Measurements from ENCODE around the gene ERGIC1. TPM values are rescaled to one million over a fixed set of nuclear protein-coding genes. Genes with fewer than 3 reads are reported as not detected.
"Not testable (repeated sequence)": the region's sequence is repeated elsewhere in the genome, so short reads cannot be mapped to it uniquely, and the experiment has no call there.

ERGIC1 gene
- total RNA-seq, 2 donors from 2014 or later, result 77.3 to 90.8 TPM

- intact Hi-C loops (cut with DNase I), result no loop called here
- DNase-seq (no peak), ATAC-seq (no peak)
Measured at GRCh38 chr5:172856336-172856735, 22.3 kb downstream of the ERGIC1 start.

DNA sequence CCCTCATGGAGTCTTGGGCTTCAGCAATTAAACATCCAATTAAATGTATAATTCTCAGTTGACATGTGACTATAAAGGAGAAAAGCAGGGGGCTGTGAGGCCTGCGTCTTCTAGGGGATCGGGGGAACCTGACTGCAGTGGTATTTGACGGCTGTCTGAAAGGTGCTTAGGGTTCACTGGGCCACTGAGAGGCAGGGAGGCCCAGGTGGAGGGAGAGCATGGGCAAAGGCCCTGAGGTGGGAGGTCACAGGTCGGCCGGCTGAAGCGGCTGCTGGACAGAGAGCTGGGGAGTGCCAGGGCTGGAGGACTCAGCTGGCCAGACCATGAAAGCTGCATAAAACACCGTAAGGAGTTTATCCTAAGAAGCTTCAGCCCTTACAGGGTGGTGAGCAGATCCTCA is 23.9 kb downstream of the ERGIC1 start:
- ATAC-seq (no peak), DNase-seq (no peak)
- intact Hi-C loops (cut with DNase I), result no loop called here

- no peak for DNase-seq
- ATAC-seq, result no peak
- intact Hi-C loops (cut with DNase I), result no loop called here
Measured at GRCh38 chr5:172858511-172858989, 24.5 kb downstream of the ERGIC1 start.

GRCh38 chr5:172858990-172859811 is 25.1 kb downstream of the ERGIC1 start:
- DNase-seq (peak; percentile 91), ATAC-seq (peak; percentile 44 to 67)
- intact Hi-C loops (cut with DNase I), result no loop called here

DNA sequence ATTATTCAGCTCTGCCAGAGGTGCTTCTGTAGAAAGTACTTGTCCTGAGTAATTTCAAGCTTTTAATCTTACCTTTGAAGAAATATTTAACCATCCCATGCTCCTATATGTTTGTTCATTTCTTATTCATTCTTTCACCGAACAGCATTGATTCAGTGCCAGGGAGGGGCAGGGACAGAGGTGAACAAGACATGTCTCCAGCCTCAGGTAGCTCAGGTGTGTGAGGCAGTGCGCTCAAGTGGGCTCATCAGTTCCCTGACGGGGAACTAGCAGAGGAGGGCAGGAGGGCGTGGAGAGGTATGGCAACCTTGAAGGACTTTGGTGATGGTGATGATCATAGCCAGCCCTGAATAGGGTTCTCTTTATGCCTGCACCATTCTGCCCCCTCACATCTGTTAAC is 25.9 kb downstream of the ERGIC1 start:
- ATAC-seq, result no peak
- DNase-seq, result no peak
- intact Hi-C loops (cut with DNase I), result loop anchor here (2.0 to 5.0 kb wide), 2 partner anchors 88 to 89 kb away; partner anchors contain the start of gene DUSP1 (in 2 of the 2)

DNA sequence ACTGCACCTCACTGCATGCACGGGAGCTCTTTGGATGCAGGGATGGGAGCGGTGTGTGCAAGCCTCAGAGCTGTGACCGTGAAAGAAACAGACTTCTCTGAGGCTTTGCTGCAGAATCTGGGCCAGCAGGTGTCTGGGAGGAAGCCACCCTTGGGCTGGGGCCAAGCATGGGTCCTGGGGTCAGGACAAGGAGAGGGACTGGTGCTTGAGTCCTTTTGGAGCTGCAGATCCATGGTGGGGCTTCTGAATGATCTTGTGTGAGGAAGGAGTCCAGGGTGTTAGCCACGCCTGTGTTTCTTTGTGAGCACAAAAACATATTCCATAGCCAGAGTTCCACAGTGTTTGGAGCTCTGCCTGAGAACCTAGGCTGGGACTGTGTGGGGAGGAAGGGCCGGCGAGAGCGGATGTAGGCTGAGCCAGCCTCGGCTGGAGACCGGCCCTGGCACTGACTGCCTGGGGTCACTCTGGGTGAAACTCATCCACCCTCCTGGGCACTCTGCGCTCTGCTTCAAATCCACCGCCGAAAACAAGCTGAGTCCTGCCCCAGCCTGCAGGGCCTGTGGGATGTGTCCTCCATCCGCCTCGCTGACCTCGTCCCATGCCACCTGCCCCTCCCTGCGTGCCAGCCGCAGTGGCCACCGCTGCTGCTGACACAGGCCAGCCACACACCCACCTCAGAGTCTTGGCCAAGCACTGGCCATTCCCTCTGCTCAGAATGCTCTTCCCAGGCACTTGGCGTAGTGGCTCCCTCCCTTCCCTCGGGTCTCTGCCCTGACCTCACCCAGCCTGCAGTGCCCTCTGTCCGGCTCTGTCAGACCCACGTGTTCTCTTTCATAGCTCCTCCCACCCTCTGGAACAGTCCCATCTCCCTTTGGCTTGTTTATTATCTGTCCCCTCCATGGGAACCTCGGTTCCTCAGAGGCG is 26.7 kb downstream of the ERGIC1 start:
- peak; percentile 91 for DNase-seq
- intact Hi-C loops (cut with DNase I), result loop anchor here (2.0 to 5.0 kb wide), 2 partner anchors 88 to 90 kb away; partner anchors contain the start of gene DUSP1 (in 2 of the 2)
- peak; percentile 92 to 93 for ATAC-seq

- DNase-seq (no peak), ATAC-seq (no peak)
- intact Hi-C loops (cut with DNase I), result loop anchor here (2.0 to 5.0 kb wide), 2 partner anchors 89 to 91 kb away; partner anchors contain the start of gene DUSP1 (in 2 of the 2)
Measured at GRCh38 chr5:172861461-172861860, 27.4 kb downstream of the ERGIC1 start.

- DNase-seq, result no peak
Measured at GRCh38 chr5:172862165-172862801, 28.2 kb downstream of the ERGIC1 start.

GRCh38 chr5:172864171-172864570 is 30.1 kb downstream of the ERGIC1 start:
- not testable (repeated sequence) for DNase-seq, ATAC-seq
- intact Hi-C loops (cut with DNase I), result loop anchor here in 1 of 2 donors (5.0 kb wide), 1 partner anchor 92 kb away; the partner anchor contains the start of gene DUSP1

More at GRCh38 chr5:172862165-172862801, 28.2 kb downstream of the ERGIC1 start:
- no peak for ATAC-seq
- intact Hi-C loops (cut with DNase I), result loop anchor here in 1 of 2 donors (5.0 kb wide), 1 partner anchor 90 kb away; the partner anchor contains the start of gene DUSP1

- intact Hi-C loops (cut with DNase I), result loop anchor here in 1 of 2 donors (5.0 kb wide), 1 partner anchor 92 kb away; the partner anchor contains the start of gene DUSP1
- ATAC-seq (no peak), DNase-seq (no peak)
Measured at GRCh38 chr5:172864747-172865146, 30.7 kb downstream of the ERGIC1 start.

- no peak for DNase-seq
- no peak for ATAC-seq
- intact Hi-C loops (cut with DNase I), result no loop called here
Measured at GRCh38 chr5:172866378-172866777, 32.3 kb downstream of the ERGIC1 start.

- DNase-seq, result peak; percentile 80
Measured at GRCh38 chr5:172866802-172867748, 33.0 kb downstream of the ERGIC1 start.

DNA sequence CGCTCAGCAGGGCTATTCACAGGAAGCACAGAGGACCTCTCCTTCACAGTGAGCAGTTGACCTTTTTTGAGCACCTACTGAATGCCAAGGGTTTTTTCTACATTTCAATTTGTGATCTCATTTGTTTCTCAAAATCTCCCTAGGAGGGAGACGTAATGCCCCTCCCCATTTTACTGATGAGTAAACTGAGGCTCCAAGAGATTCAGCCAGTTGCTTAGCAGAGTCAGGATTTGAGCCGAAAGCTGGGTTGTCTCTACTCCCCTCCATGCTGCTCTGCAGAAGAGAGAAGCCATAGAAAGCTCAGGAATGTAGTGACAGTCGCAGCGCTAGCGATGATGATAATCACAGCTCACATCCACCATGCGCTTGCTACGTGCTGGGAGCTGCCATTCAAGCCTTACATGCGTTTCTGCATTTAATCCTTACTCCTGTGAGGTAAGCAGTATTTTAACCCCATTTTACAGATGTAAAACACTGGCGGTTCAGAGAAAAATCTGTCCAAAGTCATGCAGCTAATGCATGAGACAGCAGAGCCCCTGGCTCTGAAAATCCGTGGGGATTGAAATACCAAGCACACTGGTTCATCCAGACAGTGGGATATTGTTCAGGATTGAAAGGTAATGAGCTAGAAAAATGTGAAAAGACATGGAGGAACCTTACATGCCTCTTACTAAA is 33.8 kb downstream of the ERGIC1 start:
- ATAC-seq (no peak), DNase-seq (no peak)
- intact Hi-C loops (cut with DNase I), result no loop called here

More at GRCh38 chr5:172866802-172867748, 33.0 kb downstream of the ERGIC1 start:
- intact Hi-C loops (cut with DNase I), result no loop called here
- ATAC-seq, result peak; percentile 51 to 78

- no peak for DNase-seq
- peak in 1 of 2 donors; percentile 2 for ATAC-seq
- intact Hi-C loops (cut with DNase I), result no loop called here
Measured at GRCh38 chr5:172868436-172868923, 34.4 kb downstream of the ERGIC1 start.

DNA sequence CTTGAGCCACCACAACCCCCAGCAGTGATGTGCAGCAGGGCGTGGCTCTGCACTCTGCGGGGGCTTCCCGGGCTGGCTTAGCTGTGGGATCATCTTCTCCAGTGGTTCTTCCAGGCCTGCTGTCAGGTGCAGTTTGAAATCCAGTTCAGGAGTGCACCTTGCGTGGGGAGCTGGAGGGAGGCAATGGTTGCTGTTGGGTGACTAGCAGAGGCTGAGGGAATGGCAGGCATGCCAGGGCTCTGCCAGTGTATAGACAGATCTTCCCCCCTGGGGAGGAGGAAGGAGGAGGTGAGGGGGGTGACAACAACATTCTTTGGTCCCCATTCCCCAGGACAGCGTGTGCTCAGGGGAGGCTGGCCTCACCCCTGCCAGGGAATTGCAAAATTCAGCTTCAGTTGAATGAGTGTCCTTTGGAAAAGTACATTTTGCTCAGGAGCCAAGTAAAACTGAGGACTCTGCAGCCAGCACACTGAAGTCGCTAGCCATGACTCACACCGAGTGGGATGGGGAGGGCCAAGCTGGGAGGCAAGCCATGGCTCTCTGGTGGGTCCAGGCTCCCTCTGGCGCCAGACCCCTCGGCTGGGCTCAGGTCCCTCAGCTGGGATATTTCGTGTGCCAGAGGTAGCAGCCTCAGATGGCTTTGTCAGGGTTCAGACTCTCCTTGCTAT is 35.0 kb downstream of the ERGIC1 start:
- ATAC-seq (peak; percentile 62 to 80), DNase-seq (peak; percentile 91)
- intact Hi-C loops (cut with DNase I), result no loop called here

- ATAC-seq (no peak), DNase-seq (no peak)
- intact Hi-C loops (cut with DNase I), result no loop called here
Measured at GRCh38 chr5:172869691-172870090, 35.6 kb downstream of the ERGIC1 start.

Measured in left cardiac atrium (tissue), 4 donors.